Measurements from ENCODE around the gene C10orf90.

The C10orf90 gene

DNA sequence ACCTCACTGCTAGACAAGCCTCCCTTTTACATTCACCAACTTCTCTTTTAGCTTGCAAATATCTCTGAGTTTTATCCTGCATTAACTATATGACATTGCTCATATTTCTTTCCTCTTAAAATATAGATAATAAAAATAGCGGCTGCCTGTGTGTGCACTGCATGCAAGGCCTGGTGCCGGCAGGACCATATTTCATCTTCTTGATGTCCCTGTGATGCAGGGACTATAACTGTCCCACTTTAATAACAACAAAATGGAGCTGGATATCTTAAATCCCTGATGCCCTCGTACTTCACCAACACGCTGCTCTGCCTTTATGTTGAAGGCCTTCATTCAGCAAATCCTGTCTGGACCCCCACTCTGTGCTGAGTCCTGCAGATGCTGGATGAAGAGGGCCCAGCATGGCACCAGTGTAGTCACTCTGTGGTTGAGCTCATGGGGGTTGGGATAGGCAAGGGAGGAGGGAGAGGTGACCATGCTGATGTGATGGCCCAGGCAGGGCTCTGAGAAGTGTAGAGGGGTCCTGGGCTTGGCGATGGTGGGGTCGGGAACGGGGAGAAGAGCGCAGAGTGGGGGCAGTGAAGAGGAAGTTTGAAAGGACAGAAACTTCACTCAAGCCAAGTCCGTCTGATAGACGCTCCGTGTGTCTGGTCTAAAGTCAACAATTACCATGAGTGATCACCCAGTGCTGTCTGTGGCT, 40.4 kb downstream of the C10orf90 start:
- DNase-seq (ENCODE audit: low spot score) = no peak

DNA sequence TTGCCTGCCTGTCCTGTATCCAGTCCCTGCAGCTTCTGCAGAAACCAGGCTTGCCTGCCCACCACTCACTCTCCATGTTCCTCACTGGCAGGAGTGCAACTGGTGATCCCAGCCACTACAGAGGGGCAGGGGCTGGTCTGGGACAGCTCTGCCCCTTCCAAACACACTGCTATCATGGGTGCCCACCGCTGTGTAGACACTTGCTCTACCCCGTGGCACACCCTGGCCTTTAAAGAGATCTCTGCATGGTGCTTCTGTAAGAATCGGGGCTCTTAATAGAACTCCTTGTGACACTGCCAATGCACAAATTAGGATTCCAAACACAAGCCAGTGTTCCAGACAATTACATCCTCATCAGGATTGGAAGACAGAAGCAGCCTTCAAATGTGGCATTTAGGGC, 41.7 kb downstream of the C10orf90 start:
- DNase-seq (ENCODE audit: low spot score) = no peak

DNA sequence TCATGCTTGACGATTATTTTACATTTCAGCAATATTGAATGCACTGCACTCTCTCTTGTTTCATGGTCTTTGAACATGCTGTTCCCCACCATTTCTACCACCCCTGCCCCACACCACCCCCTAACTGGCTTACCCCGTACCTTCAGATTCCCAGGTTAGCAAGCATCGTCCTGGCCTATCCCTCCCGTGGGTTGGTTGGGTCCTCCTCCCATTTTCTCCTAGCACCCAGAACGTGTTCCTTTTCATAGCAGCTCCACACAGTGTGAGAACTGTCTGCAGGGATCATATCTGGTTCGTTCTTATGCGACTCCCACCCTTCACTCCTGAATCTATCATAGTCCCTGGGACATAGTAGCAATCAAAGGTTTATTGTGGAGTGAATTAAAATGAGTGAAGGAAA, 48.6 kb downstream of the C10orf90 start:
- DNase-seq (ENCODE audit: low spot score) = no peak

DNA sequence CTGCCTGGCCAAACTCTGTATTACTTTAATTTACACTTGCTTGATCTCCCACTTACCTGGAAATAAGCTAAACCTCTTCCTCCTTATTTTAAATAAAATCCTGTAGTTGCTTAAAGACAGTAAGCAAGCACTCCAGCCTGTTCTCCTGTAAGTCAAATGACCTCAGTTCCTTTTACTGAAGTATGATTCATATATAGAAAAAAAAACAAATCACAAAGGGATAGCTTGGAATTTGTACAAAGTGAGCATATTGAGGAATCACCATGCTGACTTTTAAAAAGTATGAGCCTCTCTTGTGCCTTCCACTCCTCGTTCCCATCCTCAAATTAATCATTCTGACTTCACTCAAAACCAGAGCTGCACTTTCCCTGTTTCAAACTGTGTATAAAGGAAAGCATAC, 52.0 kb downstream of the C10orf90 start:
- no peak for DNase-seq (ENCODE audit: low spot score)

DNA sequence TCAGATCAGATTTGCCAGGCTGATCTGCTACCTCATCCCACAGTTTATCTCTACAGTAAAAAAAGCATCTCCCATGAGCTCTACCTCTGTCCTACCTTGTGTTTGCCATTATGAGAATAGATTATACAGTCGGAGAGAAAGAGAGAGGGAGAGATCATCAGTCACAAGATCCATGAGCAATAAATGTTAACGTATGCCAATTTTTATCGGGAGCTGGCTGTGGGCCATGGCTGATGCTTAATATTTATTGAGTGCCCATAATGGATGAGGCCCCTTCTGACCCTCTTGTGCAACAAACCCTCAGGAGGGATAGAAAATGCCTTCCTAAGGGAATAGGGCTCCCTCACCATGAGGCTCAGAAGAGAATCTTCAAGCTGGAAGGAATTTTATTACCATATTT, 52.8 kb downstream of the C10orf90 start:
- DNase-seq (ENCODE audit: low spot score) = no peak

DNA sequence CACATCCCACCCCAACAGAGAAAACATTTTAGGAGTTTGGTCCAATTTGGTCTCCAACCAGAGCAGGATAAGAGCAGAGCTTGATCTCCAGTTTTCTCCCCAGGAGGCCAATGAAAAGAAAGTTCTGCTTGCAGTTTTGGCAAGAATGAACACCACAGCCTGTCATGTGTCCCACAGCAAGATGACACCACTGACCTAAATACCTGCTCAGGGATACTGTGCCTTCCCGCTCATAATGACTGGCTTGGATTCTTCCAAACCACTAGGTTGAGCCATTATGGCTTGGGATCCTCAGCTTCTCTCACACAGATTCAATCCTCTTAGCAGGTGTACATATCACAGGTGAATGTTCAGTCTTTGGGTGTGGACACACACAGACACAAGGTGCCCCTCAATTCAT, 53.3 kb downstream of the C10orf90 start:
- no peak for DNase-seq (ENCODE audit: low spot score)

DNA sequence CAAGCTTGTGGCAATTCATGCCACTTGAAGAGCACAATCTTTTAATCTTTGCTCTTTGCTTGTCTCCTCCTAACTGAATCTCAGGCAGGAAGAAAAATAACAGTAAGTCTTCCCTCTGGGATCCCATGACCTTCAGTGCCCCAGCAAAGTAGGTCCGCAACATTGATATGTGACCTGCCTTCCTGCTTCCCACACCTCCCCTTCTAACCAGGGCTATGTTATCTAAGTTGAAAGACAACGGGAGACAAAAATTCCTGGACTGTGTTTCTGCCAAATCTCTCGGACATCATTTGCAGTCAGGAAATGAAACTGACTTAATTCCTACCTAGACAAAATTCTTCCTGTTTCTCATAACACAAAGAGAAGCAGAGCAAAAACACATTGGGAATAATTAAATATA, 53.8 kb downstream of the C10orf90 start:
- DNase-seq (ENCODE audit: low spot score) = no peak

DNA sequence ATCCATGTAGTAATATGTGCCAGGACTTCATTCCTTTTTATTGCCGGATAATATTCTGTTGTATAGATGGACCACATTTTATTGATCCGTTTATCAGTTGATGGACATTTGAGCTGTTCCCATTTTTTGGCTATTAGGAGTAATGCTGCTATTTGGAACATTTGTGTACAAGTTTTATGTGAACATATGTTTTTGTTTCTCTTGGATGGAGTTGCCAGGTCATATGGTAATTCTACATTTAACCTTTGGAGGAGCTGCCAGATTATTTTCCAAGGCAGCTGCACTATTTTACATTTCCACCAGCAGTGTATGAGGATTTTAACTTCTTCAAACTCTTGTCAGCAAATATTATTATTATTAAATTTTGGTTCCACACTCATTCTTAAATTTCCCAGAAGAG, 59.2 kb downstream of the C10orf90 start:
- no peak for DNase-seq (ENCODE audit: low spot score)

DNA sequence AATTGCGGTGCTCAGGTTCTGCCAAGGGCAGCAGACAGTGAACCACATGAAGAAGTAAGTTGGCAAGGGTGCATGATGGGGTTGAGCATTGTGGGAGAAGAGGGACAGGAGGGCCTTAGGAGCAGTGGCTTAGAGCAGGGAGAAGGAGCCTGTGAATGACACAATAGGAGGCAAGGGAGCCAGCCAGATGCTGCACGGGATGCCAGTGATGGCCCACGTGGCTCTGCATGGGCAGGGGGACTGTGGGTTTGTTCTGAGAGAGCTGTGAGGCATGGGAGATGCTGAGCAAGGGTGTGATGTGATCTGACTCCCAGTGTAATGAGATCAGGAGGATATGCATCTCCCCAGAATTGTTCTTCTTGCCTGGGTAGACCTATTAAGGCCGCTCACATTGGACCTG, 60.9 kb downstream of the C10orf90 start:
- DNase-seq (ENCODE audit: low spot score) = no peak

DNA sequence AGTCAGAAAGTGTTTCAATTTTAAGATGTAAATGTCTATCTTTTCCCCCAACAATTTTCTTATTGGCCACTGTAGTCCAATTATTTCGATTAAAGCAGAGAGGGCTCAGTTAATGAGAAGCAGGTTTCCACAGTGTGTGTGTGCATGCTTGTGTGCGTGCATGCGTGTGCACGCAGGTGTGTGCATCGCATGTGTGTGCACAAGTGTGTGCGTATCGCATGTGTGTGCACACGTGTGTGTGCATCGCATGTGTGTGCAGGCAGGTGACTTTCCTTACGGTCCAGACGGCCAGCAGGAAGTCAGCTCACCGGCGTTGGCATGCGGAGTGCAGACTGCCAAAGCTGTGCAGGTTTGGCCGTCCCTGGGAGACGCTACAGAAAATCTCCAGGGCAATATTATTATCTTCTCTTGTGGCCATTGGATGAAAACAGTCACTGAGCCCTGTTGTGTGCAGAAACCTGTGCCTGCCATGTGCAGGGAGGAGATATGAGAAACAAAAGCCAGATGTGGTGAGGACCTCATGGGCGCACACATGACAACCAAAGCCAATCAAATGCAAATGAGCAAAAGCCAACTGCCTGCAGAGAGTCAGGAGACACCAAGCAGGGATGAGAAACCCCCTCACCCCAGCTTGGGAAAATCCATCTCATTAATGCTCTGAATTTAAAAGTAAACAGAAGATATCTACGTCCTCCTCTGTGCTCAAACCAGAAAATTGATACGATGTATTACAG, 70.4 kb downstream of the C10orf90 start:
- no peak for DNase-seq (ENCODE audit: low spot score)

DNA sequence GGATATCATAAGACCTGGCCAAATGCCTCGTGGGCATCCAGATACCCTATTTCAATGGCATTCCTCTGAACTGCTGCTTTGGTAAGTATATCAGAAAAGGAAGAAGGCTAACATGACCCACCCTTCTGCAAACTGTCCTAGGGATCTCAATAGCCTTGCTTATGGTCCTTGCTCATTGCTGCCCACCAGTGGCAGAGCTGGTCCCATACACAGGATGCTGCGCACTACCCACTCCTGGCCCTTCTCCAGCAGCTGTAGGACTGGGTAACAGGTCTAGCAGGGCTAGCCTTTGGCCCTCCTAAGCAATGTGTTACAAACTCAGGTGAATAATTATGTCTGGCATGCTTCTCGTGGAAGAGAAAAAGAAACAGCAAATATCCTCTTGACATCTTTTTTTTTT, 72.5 kb downstream of the C10orf90 start:
- peak; percentile 52 for DNase-seq (ENCODE audit: low spot score)

DNA sequence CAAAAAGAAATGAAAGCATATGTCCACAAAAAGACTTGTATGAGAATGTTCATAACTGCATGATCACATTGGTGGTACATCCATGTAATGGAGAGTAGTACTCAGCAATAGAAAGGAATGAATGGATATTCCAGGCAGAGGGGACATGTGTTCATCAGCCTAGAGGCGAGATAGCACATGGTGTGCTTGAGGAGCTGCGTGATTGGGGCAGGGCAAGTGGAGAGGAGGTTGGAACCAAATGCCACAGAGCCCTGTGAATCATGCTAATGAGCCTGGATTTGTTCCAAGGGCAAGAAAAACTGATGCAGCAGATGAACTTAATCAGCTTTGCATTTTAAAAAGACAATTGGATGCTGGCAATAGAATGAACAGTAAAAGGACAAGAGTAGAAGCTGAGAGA, 73.3 kb downstream of the C10orf90 start:
- DNase-seq (ENCODE audit: low spot score) = no peak

DNA sequence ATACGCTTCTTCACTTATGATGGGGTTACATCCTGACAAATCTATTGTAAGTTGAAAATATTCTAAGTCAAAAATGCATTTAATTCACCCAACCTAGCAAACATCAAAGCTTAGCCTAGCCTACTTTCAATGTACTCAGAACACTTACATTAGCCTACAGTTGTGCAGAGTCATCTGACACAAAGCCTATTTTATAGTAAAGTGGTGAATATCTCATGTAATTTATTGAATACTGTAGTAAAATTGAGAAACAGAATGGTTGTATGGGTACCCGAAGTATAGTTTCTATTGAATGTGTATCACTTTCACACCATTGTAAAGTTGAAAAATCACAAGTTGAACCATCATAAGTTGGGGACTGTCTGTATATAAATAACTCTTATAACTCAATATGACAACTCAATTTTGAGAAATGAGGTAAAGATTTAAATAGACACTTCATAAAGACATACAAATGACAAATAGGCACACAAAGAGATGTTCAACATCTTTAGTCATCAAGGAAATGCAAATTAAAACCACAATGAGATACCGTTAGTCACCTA, 73.9 kb downstream of the C10orf90 start:
- no peak for DNase-seq (ENCODE audit: low spot score)

DNA sequence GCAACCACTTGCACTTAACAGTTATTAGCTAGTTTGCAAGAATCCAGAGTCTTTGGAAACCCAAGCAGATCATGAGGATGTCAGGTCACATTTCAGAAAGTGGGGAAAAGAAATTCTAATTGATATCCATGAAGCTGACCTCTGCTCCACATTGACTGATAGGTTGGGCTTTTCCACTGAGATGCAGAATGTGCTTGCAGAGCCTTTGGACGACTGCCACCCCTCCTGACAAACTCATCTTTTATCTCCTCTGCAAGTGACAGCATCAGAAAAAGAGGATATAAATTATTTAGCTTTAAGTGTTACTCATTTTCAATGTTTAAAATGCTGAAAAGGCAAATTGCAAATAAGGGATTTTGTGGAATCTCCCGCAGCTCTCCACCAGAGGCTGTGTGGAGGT, 75.3 kb downstream of the C10orf90 start:
- DNase-seq (ENCODE audit: low spot score) = no peak

DNA sequence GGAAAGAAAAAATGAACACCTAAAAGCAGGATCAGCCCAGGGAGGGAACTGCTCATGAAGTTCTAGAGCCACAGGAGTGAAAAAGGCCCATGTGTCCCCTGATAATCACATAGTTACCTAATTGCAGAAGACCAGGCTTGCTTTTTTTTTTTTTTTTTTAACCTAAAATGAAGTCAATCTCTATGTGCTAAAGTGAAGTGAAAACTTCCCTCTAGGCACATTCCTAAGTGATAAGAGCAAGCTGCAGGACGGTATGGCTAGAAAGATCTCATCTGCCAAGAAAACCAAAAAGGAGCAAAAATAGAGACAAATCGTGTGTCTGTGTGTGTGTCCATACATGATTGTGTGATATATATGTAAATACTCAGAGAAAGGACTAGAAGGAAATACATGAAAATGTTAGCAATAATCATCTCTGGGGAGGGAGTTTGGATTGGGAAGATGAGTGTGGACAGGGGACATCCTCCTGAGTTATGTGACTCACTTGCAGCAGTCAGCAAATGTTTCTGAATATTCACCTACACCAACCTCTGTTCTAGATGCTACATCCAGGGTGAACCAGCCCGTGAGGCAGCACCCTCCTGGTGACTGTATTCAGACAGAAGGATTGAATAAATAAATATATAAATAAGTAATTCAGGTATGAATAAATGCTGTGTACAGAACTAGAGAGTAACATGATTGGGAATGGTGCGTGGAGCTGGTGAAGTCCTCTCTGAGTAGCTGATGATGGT, 76.4 kb downstream of the C10orf90 start:
- DNase-seq (ENCODE audit: low spot score) = no peak

DNA sequence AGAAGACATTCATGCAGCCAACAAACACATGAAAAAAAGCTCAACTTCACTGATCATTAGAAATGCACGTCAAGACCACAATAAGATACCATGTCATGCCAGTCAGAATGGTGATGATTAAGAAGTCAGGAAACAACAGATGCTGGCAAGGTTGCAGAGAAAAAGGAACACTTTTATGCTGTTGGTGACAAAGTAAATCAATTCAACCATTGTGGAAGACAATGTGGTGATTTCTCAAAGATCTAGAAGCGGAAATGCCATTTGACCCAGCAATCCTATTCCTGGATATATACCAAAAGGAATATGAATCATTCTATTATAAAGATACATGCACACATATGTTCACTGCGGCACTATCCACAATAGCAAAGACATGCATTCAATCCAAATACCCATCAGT, 77.6 kb downstream of the C10orf90 start:
- no peak for DNase-seq (ENCODE audit: low spot score)

DNA sequence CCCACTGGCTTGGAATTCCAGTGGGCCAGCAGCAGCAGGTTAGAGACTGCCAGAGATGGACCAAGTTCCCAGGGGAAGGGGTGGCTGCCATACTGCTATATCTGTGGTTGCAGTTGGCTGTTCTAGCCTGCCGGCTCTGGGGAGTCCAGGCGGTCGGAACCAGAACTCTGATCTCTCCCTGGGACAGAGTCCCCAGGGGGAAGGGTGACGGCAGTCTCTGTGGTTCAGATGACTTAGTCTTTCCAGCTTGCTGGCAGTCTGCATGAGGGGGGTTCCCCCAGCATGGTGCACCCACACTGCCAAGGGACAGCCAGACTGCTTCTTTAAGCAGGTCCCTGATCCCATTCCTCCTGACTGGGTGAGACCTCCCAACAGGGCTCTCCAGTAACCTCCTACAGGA, 82.5 kb downstream of the C10orf90 start:
- no peak for DNase-seq (ENCODE audit: low spot score)

DNA sequence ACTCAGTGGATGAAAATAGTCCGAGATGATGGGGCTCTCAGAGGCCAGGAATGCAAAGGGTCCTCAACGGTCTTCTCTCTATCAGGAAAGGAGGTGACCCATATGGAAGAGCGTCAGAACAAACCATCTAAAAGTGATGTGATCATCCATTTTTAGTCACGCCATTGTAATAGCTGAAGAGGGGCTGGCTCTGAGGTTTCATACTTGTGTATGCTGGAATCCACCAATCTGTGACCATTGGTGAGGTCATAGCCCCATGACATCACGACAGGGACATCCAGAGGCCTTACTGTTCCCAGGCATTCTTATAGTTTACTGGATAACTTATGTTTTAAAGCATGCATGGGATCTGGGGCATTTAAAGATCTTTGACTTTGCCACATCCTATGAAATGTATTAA, 83.6 kb downstream of the C10orf90 start:
- no peak for DNase-seq (ENCODE audit: low spot score)

DNA sequence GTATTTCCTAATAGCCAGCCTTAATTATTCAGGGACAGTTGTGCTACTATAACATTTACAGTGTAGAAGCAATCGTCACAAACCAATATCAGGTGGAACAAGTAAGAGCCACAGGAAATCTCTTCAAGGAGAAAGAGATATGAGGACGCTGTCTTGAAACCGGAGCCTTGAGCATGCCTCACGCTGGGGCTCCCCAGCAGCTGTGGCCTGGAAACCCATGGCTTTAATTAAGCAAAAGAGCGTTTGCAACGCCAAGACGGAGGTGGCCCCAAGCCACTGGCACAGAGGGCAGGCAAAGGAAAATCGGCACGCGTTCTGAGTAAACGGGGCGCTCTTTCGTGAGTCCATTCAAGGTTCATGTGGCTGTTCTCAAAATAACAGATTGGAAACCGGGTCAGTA, 84.4 kb downstream of the C10orf90 start:
- no peak for DNase-seq (ENCODE audit: low spot score)

DNA sequence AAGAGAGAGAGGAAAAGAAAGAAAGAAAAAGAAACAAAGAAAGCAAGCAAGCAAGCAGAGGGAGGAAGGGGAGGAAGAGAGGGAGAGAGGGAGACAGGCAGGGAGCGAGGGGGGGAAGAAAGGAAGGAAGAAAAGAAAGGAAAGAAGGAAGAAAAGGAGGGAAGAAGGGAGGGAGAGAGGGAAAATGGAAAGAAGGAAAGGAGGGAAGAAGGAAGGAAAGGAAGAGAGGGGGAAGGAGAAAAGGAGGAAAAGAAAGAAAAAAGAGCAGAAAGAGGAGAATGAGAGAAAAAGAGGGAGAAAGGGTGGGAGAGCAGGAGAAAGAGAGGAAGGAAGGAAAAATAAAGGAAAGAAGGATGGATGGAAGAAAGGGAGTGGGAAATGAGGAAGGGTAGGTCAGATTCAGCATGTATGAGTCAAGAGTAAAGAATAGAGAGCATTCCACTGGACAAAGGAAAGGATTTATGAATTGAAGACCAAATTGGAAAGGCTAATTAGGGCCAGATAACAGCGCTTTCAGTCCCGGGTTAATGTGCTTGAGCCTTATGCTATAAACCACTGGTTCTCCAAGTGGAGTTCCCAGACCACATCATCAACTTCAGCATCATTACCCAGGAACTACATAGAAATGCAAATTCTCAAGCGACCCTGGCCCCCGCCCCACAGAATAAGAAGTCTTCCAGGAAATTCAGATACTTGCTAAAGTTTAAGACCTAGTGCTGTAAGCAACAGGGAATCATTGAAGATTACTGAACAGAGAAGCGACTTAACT, 85.1 kb downstream of the C10orf90 start:
- DNase-seq (ENCODE audit: low spot score) = no peak

DNA sequence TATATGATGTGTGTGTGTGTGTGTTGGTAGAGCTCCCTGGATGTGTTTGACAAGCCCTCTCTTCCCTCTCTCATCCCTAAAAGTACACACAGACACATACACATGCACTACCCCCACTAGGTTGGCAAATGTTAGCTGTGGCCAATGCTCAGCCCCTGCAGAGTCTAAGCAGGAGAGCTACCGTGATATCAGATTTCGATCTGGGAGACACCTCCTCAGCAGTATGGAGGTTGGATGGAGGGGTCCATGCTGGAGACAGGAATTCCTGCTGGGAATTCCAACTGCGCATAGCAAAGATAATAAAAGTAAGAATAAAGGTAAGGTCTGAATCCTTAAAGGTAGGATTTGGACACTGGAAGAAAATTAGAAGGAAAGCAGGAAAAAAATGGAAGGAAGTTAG, 85.7 kb downstream of the C10orf90 start:
- no peak for DNase-seq (ENCODE audit: low spot score)

DNA sequence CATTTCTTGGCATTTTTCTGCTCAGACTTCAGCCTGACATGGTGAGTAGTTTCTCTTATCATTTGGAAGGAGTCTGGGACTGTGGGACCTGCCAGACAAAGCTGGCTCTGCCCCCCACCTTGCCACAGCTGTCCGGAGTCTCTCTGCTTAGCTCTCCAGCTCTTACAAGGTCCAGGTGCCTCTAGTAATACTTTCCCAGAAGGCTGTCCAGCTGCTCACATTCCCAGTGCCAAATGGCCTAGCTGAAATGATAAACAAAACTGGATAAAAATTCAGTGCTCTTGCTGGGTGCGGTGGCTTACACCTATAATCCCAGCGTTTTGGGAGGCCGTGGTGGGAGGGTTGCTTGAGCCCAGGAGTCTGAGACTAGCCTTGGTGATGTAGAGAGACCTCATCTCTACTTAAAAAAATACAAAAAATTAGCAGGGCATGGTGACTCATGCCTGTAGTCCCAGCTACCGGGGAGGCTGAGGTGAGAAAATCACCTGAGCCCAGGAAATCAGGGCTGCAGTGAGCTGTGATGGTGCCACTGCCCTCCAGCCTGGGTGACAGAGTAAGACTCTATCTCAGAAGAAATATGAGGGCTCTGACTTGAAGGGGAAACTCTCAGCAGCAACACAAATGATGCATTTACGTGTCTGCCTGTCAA, 86.8 kb downstream of the C10orf90 start:
- DNase-seq (ENCODE audit: low spot score) = no peak

Measured in SW480 (cell line).